ENCODE data around the gene EIF3I. TPM values are rescaled to one million over a fixed set of nuclear protein-coding genes. Genes with fewer than 3 reads are reported as not detected.

The EIF3I gene
- total and polyA plus RNA-seq, 8 donors = 118 to 182 (median 175) TPM

- H3K27ac ChIP-seq = no peak overlapping the region
Observed at GRCh38 chr1:32208469-32208868, 13.7 kb upstream of the EIF3I start.

GRCh38 chr1:32208891-32209328, 13.3 kb upstream of the EIF3I start, which contains the start of gene DCDC2B:
DCDC2B (plus strand) TSS chr1:32209089; CDS start chr1:32209094, 5 bp downstream.
- Histone ChIP-seq H3K4me1 (peaks cover 6 to 15% of the 10 kb centered on the region in 2 donors), H3K27me3 (no peaks in the 10 kb centered on the region), H3K36me3 (peaks cover 0 to 7% of the 10 kb centered on the region in 2 donors), H3K4me3 (no peak within 1 kb of the TSS), H3K27ac (no peak within 1 kb of the TSS), H3K9me3 (no peaks in the 10 kb centered on the region)
- intact Hi-C loops (cut with DNase I) = no loop called here
- TF ChIP-seq CTCF (IDR thresholded peaks at IDR 0.05) = no peak
- ATAC-seq (peak; percentile 8), DNase-seq (peak in 2 of 4 donors; percentile 59 to 65)

More at GRCh38 chr1:32208469-32208868, 13.7 kb upstream of the EIF3I start:
- peaks cover 0 to 7% of the 10 kb centered on the region in 2 donors for H3K36me3 ChIP-seq
- intact Hi-C loops (cut with DNase I) = no loop called here
- peaks cover 6 to 15% of the 10 kb centered on the region in 2 donors for H3K4me1 ChIP-seq
- no peak overlapping the region for H3K4me3 ChIP-seq
- no peak for DNase-seq
- no peak for TF ChIP-seq CTCF (IDR thresholded peaks at IDR 0.05)
- H3K27me3 ChIP-seq = no peaks in the 10 kb centered on the region
- H3K9me3 ChIP-seq = no peaks in the 10 kb centered on the region
- no peak for ATAC-seq

- H3K27ac ChIP-seq = no peak overlapping the region
- no peak overlapping the region for H3K4me3 ChIP-seq
- ATAC-seq (peak; percentile 88), DNase-seq (peak in 2 of 4 donors; percentile 48 to 64)
- TF ChIP-seq CTCF (IDR thresholded peaks at IDR 0.05) = peak; percentile 62 to 76
- H3K9me3 ChIP-seq = no peaks in the 10 kb centered on the region
- H3K36me3 ChIP-seq = peaks cover 0 to 53% of the 10 kb centered on the region in 2 donors
- intact Hi-C loops (cut with DNase I) = no loop called here
- peaks cover 4 to 15% of the 10 kb centered on the region in 2 donors for H3K4me1 ChIP-seq
- no peaks in the 10 kb centered on the region for H3K27me3 ChIP-seq
Observed at GRCh38 chr1:32215629-32216480, 6.4 kb upstream of the EIF3I start.

GRCh38 chr1:32216566-32216965, 5.6 kb upstream of the EIF3I start:
- Histone ChIP-seq H3K4me3 (no peak overlapping the region), H3K27ac (peak overlapping the region in 1 of 2 donors; percentile 45), H3K36me3 (peaks cover 0 to 53% of the 10 kb centered on the region in 2 donors), H3K9me3 (no peaks in the 10 kb centered on the region), H3K27me3 (no peaks in the 10 kb centered on the region), H3K4me1 (peaks cover 10 to 22% of the 10 kb centered on the region in 2 donors)
- ATAC-seq (no peak), DNase-seq (no peak)
- no peak for TF ChIP-seq CTCF (IDR thresholded peaks at IDR 0.05)
- intact Hi-C loops (cut with DNase I) = no loop called here

- no peaks in the 10 kb centered on the region for H3K27me3 ChIP-seq
- peaks cover 22 to 35% of the 10 kb centered on the region in 2 donors for H3K4me1 ChIP-seq
- no peaks in the 10 kb centered on the region for H3K9me3 ChIP-seq
- intact Hi-C loops (cut with DNase I) = no loop called here
- no peak for ATAC-seq
- H3K4me3 ChIP-seq = no peak overlapping the region
- peaks cover 0 to 51% of the 10 kb centered on the region in 2 donors for H3K36me3 ChIP-seq
- TF ChIP-seq CTCF (IDR thresholded peaks at IDR 0.05) = no peak
- no peak overlapping the region for H3K27ac ChIP-seq
- DNase-seq = no peak
Observed at GRCh38 chr1:32219022-32219421, 3.2 kb upstream of the EIF3I start.

Data from left lung (tissue), 10 donors.